ENCODE results near the gene MEIS2.

GRCh38 chr15:37103163-37103435 is 2.8 kb upstream of the MEIS2 start:
- TF ChIP-seq CTCF (conservative IDR thresholded peaks at IDR 0.05; ENCODE audit: low read depth, low read length) (no peak), EZH2 (IDR thresholded peaks at IDR 0.05; ENCODE audit: low read length, unreplicated experiment) (no peak)
